Hematopoietic multipotent progenitor cell treated with erythropoietin and hydrocortisone succinate and interleukin-3 and kit ligand, for 6 days (in vitro differentiated cells): ENCODE data around the gene OBSCN.

Source experiments
- DNase-seq: peaks from one replicate; pipeline ENCODE4 v3.0.0-alpha.2; 2015

OBSCN gene

DNA sequence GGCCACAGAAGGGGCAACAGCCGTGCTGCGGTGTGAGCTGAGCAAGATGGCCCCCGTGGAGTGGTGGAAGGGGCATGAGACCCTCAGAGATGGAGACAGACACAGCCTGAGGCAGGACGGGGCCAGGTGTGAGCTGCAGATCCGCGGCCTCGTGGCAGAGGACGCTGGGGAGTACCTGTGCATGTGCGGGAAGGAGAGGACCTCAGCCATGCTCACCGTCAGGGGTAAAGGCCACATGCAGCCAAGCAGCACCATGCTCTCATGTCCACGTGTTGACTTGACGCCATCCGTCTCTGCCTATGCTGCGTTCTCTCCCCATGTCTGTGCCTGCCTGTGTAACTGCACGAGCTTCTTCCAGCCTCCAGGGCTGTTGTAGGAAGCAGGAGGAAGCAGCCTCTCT is 85.5 kb downstream of the OBSCN start:
- no peak for DNase-seq

- no peak for DNase-seq
Measured at GRCh38 chr1:228293816-228294500, 86.1 kb downstream of the OBSCN start.

DNA sequence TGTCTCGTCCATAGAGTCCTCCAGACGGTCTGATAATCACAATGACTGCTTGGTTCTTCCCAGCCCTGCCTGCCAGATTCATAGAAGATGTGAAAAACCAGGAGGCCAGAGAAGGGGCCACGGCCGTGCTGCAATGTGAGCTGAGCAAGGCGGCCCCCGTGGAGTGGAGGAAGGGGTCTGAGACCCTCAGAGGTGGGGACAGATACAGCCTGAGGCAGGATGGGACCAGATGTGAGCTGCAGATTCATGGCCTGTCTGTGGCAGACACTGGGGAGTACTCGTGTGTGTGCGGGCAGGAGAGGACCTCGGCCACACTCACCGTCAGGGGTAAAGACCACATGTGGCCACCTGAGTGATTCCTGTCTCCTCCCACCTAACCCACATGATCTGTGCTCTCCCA is 86.9 kb downstream of the OBSCN start:
- no peak for DNase-seq

GRCh38 chr1:228295201-228295600 is 87.4 kb downstream of the OBSCN start:
- no peak for DNase-seq

GRCh38 chr1:228295981-228296380 is 88.1 kb downstream of the OBSCN start:
- no peak for DNase-seq

GRCh38 chr1:228297242-228297641 is 89.4 kb downstream of the OBSCN start:
- DNase-seq: no peak

GRCh38 chr1:228297822-228298221 is 90.0 kb downstream of the OBSCN start:
- DNase-seq: no peak

DNA sequence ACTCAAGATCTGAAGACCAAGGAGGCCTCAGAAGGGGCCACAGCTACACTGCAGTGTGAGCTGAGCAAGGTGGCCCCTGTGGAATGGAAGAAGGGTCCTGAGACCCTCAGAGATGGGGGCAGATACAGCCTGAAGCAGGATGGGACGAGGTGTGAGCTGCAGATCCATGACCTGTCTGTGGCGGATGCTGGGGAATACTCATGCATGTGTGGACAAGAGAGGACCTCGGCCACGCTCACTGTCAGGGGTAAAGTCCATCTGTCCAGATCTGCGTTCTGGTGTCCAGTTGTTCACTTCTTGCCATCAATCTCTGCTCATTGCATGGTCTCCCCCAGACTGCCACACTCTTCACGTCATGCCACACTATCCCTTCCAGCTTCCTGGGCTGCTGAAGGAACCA is 90.6 kb downstream of the OBSCN start:
- DNase-seq: no peak

DNA sequence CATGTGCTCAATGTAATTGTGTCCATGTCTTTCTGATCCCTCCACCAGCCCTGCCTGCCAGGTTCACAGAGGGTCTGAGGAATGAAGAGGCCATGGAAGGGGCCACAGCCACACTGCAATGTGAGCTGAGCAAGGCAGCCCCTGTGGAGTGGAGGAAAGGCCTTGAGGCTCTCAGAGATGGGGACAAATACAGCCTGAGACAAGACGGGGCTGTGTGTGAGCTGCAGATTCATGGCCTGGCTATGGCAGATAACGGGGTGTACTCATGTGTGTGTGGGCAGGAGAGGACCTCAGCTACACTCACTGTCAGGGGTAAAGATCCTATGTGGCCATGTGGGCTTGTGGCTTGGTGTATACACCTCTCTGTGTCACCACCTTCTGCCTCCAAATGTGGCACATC is 91.4 kb downstream of the OBSCN start:
- DNase-seq: peak; percentile 21

- no peak for DNase-seq
Measured at GRCh38 chr1:228299901-228300300, 92.1 kb downstream of the OBSCN start.

DNA sequence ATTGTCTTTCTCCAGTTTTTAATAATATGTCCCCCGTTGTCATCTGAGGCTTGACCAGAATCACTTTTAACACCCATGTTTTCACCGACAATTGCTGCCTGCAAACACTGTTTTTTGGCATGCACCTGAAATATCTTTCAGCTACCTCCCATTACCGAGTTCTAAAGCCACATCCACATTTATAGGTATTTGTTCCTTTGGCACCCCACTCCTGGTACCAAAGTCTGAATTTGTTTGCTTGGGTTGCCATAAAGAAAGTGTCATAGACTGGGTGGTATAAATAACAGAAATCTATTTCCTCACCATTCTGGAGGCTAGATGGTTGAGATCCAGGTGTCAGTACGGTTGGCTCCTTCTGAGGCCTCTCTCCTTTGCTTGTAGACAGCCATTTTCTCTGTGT is 94.2 kb downstream of the OBSCN start:
- DNase-seq: no peak

GRCh38 chr1:228303596-228303995 is 95.8 kb downstream of the OBSCN start:
- DNase-seq: no peak

DNA sequence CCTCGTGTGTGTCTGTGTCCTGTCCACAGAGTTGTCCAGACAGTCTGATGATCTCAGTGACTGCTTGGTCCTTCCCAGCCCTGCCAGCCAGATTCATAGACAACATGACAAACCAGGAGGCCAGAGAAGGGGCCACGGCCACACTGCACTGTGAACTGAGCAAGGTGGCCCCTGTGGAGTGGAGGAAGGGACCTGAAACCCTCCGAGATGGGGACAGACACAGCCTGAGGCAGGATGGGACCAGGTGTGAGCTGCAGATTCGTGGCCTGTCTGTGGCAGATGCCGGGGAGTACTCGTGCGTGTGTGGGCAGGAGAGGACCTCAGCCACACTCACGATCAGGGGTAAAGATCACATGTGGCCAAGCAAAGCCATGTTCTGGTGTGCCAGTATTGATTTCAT is 96.4 kb downstream of the OBSCN start:
- DNase-seq: no peak

DNA sequence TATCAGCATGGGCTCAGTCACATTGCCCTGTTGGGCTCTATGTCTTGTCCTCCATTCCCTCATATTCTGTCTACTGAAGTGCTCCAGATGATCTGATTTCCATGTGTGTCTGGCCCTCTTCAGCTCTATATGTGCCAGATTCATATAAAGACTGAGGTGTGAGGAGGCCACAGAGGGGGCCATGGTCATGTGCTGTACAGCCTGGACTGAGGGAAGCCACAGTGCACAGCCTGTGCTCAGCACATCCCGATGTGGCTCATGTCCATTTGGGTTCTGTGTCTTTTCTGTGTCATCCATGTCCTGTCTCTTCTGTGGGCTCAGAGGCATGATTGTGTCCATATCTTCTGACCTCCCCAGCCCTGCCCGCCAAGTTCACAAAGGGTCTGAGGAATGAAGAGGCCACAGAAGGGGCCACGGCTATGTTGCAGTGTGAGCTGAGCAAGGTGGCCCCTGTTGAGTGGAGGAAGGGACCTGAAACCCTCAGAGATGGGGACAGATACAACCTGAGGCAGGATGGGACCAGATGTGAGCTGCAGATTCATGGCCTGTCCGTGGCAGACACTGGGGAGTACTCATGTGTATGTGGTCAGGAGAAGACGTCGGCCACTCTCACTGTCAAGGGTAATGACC is 97.0 kb downstream of the OBSCN start:
- DNase-seq: no peak

GRCh38 chr1:228305721-228306152 is 97.9 kb downstream of the OBSCN start:
- no peak for DNase-seq

GRCh38 chr1:228306275-228307217 is 98.7 kb downstream of the OBSCN start:
- DNase-seq: no peak

DNA sequence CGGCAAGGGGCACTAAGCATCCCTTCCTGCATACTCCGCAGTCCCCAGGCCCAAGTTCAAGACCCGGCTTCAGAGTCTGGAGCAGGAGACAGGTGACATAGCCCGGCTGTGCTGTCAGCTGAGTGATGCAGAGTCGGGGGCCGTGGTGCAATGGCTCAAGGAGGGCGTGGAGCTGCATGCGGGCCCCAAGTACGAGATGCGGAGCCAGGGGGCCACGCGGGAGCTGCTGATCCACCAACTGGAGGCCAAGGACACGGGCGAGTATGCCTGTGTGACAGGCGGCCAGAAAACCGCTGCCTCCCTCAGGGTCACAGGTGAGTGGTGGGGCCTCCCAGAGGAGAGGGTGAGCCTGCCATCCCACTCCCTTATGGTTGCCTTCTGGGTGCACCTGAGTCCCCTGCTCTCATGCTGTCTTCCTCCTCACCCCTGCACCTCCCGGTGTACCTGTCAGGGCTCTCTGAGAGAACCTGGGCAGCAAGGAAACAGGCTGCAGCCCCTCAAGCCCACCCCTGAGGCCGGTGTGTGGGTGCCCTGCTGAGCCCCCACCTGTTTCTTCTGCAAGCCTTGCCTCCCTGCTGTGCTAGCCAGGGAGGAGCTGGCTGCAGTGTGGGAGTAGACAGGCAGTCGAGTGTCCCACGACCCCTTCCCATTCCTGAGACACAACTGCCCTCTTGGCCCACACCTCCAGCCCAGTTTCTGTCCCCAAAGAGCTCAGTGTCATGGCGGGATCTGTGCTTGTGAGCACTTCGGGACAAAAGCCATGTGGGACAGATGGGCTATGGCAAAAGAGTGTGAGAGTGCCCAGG is 99.6 kb downstream of the OBSCN start:
- no peak for DNase-seq

- DNase-seq: no peak
Measured at GRCh38 chr1:228308085-228308601, 100.3 kb downstream of the OBSCN start.

GRCh38 chr1:228308628-228309325 is 100.9 kb downstream of the OBSCN start:
- no peak for DNase-seq

- no peak for DNase-seq
Measured at GRCh38 chr1:228309326-228310067, 101.7 kb downstream of the OBSCN start.

- DNase-seq: no peak
Measured at GRCh38 chr1:228310162-228310792, 102.4 kb downstream of the OBSCN start.
